Gastrocnemius medialis (tissue), 4 donors: Measurements from ENCODE around the gene FKBP11. TPM values are rescaled to one million over a fixed set of nuclear protein-coding genes. Genes with fewer than 3 reads are reported as not detected.
"Not testable (repeated sequence)": the region's sequence is repeated elsewhere in the genome, so short reads cannot be mapped to it uniquely, and the experiment has no call there.

Experiments
- ATAC-seq, 2 donors: fragments of 150-250 bp; one replicate each; pipeline ENCODE4 v1.9.1; 2016
- DNase-seq, 2 donors: peaks; one replicate each; pipeline ENCODE4 v3.0.0-alpha.2; 2019
- H3K27ac ChIP-seq, 4 donors: fragments of 200-600 bp; sonication (generic); 1 replicate in 1 of 4; 2 replicates in 3 of 4; pipeline ENCODE4 v1.5.1; 2016 to 2018; ENCODE audit warnings: mild to moderate bottlenecking in 2 of 4, moderate library complexity in 1 of 4
- H3K27me3 ChIP-seq, 3 donors: fragments of 200-600 bp; sonication (generic) in 2 of 3; 1 replicate in 1 of 3; 2 replicates in 2 of 3; pipeline versions ENCODE4 v1.5.1 to v1.6.0; 2016 to 2019; ENCODE audit warnings: mild to moderate bottlenecking in 1 of 3, moderate library complexity in 1 of 3
- H3K36me3 ChIP-seq, 2 donors: fragments of 200-600 bp; sonication (generic) in 1 of 2; one replicate each; pipeline ENCODE4 v1.5.1; 2017 to 2018
- H3K4me1 ChIP-seq, 2 donors: fragments of 200-600 bp; sonication (generic) in 1 of 2; one replicate each; pipeline ENCODE4 v1.5.1; 2016 to 2017; ENCODE audit warnings: mild to moderate bottlenecking in 2 of 2
- H3K4me3 ChIP-seq, 4 donors: fragments of 200-600 bp; sonication (generic) in 3 of 4; 1 replicate in 1 of 4; 2 replicates in 3 of 4; pipeline ENCODE4 v1.5.1; 2016 to 2019; ENCODE audit warnings: mild to moderate bottlenecking in 2 of 4
- H3K9me3 ChIP-seq, 3 donors: fragments of 200-600 bp; sonication (generic) in 2 of 3; 1 replicate in 1 of 3; 2 replicates in 2 of 3; pipeline ENCODE4 v1.5.1; 2016 to 2019
- POLR2A ChIP-seq, 2 donors: fragments of 450-650 bp; IDR thresholded peaks; one replicate each; pipeline ENCODE4 v1.6.1; 2017; ENCODE audit warnings: antibody characterized with exemption in 2 of 2, mild to moderate bottlenecking in 2 of 2, moderate library complexity in 2 of 2
- in situ Hi-C, 4 donors: fragments of 200-750 bp; cut with MboI; loops; one replicate each; pipeline versions ENCODE4 v1.15.0 to v1.8.0; 2017; ENCODE audit warnings: low sequenced_read_pairs in 4 of 4
- intact Hi-C: fragments of 100-400 bp; cut with DNase I; formaldehyde crosslinking; loops from one replicate; pipeline ENCODE4 v1.15.1; 2023; ENCODE audit warnings: low total_unique reads
- total RNA-seq, 4 donors: library from RNA; depleted of rRNA; stranded (reverse); fragments of >200 nt; gene quantifications; one replicate each; pipeline versions ENCODE4 v1.1.0 to v1.2.3, GENCODE V29; 2016
- TF ChIP-seq, protein P1 (sequence below), 5 experiments: fragments of 450-650 bp in 3 of 5; fragments of 200-600 bp in 2 of 5; sonication (generic) in 2 of 5; IDR thresholded peaks in 4 of 5; conservative IDR thresholded peaks in 1 of 5; 1 replicate in 4 of 5; 2 replicates in 1 of 5; pipeline ENCODE4 v1.5.1; 2016 to 2019; ENCODE audit warnings: antibody characterized with exemption in 5 of 5, mild to moderate bottlenecking in 3 of 5, moderate library complexity in 3 of 5

Gene FKBP11
- total RNA-seq, 4 donors from 2014 or later, result 2.1 to 3.9 (median 3.0) TPM; not detected in 1

GRCh38 chr12:48875944-48876515 lies 49.3 kb downstream of the FKBP11 start:
- in situ Hi-C loops, result no loop called here
- no peaks in the 10 kb centered on the region for H3K9me3 ChIP-seq

DNA sequence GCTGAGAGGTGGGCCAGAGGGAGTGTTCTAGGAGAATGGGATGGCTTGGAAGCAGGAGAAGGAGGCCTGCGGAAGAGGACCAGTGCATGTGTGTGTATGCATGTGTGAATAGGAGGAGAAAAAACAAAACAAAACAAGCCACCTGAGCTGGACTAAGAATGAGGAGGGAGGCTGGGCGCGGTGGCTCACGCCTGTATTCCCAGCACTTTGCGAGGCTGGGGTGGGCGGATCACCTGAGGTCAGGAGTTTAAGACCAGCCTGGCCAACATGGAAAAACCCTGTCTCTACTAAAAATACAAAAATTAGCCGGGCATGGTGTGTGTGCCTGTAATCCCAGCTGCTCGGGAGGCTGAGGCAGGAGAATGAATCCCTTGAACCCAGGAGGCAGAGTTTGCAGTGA lies 51.8 kb downstream of the FKBP11 start:
- in situ Hi-C loops, result loop anchor here in 1 of 4 donors (25.0 kb wide), 1 partner anchor 114 kb away; the partner anchor contains the start of genes DDN and WNT1
- H3K27me3 ChIP-seq, intact Hi-C loops, H3K4me1 ChIP-seq, DNase-seq, H3K27ac ChIP-seq, H3K4me3 ChIP-seq, H3K36me3 ChIP-seq, ATAC-seq, H3K9me3 ChIP-seq: not testable (repeated sequence)

More at GRCh38 chr12:48875944-48876515, 49.3 kb downstream of the FKBP11 start:
- Histone ChIP-seq H3K4me1 (no peaks in the 10 kb centered on the region), H3K27ac (no peak overlapping the region), H3K36me3 (no peaks in the 10 kb centered on the region), H3K27me3 (peaks cover 0 to 7% (median 0%) of the 10 kb centered on the region in 3 donors), H3K4me3 (no peak overlapping the region)
- DNase-seq (no peak), ATAC-seq (no peak)
- intact Hi-C loops, result no loop called here
- no peak for TF ChIP-seq POLR2A (IDR thresholded peaks at IDR 0.05)
- TF ChIP-seq, protein P1, sequence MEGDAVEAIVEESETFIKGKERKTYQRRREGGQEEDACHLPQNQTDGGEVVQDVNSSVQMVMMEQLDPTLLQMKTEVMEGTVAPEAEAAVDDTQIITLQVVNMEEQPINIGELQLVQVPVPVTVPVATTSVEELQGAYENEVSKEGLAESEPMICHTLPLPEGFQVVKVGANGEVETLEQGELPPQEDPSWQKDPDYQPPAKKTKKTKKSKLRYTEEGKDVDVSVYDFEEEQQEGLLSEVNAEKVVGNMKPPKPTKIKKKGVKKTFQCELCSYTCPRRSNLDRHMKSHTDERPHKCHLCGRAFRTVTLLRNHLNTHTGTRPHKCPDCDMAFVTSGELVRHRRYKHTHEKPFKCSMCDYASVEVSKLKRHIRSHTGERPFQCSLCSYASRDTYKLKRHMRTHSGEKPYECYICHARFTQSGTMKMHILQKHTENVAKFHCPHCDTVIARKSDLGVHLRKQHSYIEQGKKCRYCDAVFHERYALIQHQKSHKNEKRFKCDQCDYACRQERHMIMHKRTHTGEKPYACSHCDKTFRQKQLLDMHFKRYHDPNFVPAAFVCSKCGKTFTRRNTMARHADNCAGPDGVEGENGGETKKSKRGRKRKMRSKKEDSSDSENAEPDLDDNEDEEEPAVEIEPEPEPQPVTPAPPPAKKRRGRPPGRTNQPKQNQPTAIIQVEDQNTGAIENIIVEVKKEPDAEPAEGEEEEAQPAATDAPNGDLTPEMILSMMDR (IDR thresholded peaks at IDR 0.05 in 4 of 5, conservative IDR thresholded peaks at IDR 0.05 in 1 of 5), result no peak

- intact Hi-C loops (no loop called here), in situ Hi-C loops (loop anchor here in 1 of 4 donors (25.0 kb wide), 1 partner anchor 114 kb away; the partner anchor contains the start of genes DDN and WNT1)
- TF ChIP-seq, protein P1 (IDR thresholded peaks at IDR 0.05 in 4 of 5, conservative IDR thresholded peaks at IDR 0.05 in 1 of 5), result no peak
- no peak for TF ChIP-seq POLR2A (IDR thresholded peaks at IDR 0.05)
- DNase-seq, result no peak
- Histone ChIP-seq H3K4me1 (no peaks in the 10 kb centered on the region), H3K27me3 (peaks cover 0 to 2% (median 0%) of the 10 kb centered on the region in 3 donors), H3K27ac (no peak overlapping the region), H3K9me3 (no peaks in the 10 kb centered on the region), H3K4me3 (no peak overlapping the region), H3K36me3 (no peaks in the 10 kb centered on the region)
- no peak for ATAC-seq
Measured at GRCh38 chr12:48873096-48873495, 52.2 kb downstream of the FKBP11 start.

Other genes with a start within 250 kb of the FKBP11 start
- 100 to 1,000 TPM in 1 of 4 donors, 10 to 100 TPM in 3; 69.0 to 107 (median 76.4) TPM for gene KANSL2, start 243.3 kb downstream of the FKBP11 start, total RNA-seq
- gene CCNT1, start 208.8 kb downstream of the FKBP11 start, total RNA-seq, result 10 to 100 TPM; 18.0 to 21.4 (median 19.6) TPM
- 10 to 100 TPM; 11.4 to 13.6 (median 12.6) TPM for gene ADCY6, start 136.4 kb downstream of the FKBP11 start, total RNA-seq
- gene CACNB3, start 107.0 kb downstream of the FKBP11 start, total RNA-seq, result 1 to 10 TPM; 1.2 to 5.7 (median 2.7) TPM
- gene DDX23, start 73.3 kb downstream of the FKBP11 start, total RNA-seq, result 10 to 100 TPM; 55.8 to 80.6 (median 75.7) TPM
- under 1 TPM in 1 of 4 donors, not detected in 3; 0.36 TPM for gene RND1, start 59.6 kb downstream of the FKBP11 start, total RNA-seq
- gene ARF3, start 32.0 kb upstream of the FKBP11 start, total RNA-seq, result 10 to 100 TPM in 3 of 4 donors, 1 to 10 TPM in 1; 4.9 to 17.2 (median 13.5) TPM
- gene WNT10B, start 46.2 kb upstream of the FKBP11 start, total RNA-seq, result not detected
- gene WNT1, start 52.8 kb upstream of the FKBP11 start, total RNA-seq, result not detected
- gene DDN, start 73.9 kb upstream of the FKBP11 start, total RNA-seq, result 100 to 1,000 TPM in 3 of 4 donors, 10 to 100 TPM in 1; 26.8 to 415 (median 232) TPM
- 10 to 100 TPM; 67.4 to 97.7 (median 83.9) TPM for gene PRKAG1, start 93.3 kb upstream of the FKBP11 start, total RNA-seq
- gene KMT2D, start 135.3 kb upstream of the FKBP11 start, total RNA-seq, result 10 to 100 TPM; 36.0 to 99.0 (median 71.3) TPM
- gene RHEBL1, start 144.5 kb upstream of the FKBP11 start, total RNA-seq, result under 1 TPM in 2 of 4 donors, not detected in 2; 0.46 to 0.71 TPM
- under 1 TPM in 3 of 4 donors, not detected in 1; 0.09 to 0.36 (median 0.15) TPM for gene DHH, start 169.3 kb upstream of the FKBP11 start, total RNA-seq
- 10 to 100 TPM; 11.1 to 27.2 (median 15.9) TPM for gene LMBR1L, start 185.4 kb upstream of the FKBP11 start, total RNA-seq
- 1,000 to 10,000 TPM in 1 of 4 donors, 100 to 1,000 TPM in 3; 124 to 1,632 (median 402) TPM for gene TUBA1B, start 205.9 kb upstream of the FKBP11 start, total RNA-seq